NCI-H187 (cell line): ENCODE results near the gene VPS11.
"Not testable (repeated sequence)": the region's sequence is repeated elsewhere in the genome, so short reads cannot be mapped to it uniquely, and the experiment has no call there.

Experiments
- DNase-seq, 2 experiments: peaks; one replicate each; lab custom pipeline; 2025; lab: John Stamatoyannopoulos, UW

Gene VPS11

DNA sequence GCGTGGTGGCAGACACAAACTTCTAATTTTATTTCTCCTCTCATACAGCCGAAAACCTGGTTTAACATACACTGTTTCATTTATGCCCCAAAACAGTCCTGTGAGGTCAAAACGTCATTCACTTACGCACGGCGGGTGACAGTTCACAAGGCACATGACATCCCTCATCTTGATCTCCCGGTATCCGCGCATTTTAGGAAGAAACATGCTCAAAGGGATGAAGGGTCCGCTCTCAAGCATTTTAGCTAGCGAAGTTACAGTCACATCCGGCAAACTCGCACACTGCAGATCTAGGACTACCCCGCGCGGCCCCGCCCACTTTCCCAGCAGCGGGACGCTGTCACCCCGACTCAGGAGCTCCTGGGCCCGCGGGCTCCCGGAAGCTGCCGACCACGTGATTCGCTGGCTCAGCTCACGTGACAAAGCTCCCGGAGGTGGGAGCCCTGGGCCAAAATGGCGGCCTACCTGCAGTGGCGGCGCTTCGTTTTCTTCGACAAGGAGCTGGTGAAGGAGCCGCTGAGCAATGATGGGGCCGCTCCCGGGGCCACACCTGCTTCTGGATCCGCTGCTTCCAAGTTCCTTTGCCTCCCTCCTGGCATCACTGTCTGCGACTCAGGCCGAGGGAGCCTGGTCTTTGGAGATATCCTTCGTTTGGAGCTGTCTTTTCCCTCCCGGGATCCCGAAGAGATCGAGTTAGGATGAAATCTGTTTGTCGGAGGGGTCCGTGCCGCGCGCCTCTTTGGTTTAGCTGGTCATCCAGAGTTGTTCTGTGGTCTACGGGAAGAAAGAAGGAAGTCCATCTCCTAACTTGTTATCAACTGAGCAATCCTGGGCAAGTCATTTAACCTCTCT, at the start of gene VPS11:
TSS of gene VPS11 (plus strand) at position 448 of the 852 bp plus-strand sequence. CDS start at position 454, 6 bp downstream.
- peak; percentile 81 to 89 for DNase-seq

DNA sequence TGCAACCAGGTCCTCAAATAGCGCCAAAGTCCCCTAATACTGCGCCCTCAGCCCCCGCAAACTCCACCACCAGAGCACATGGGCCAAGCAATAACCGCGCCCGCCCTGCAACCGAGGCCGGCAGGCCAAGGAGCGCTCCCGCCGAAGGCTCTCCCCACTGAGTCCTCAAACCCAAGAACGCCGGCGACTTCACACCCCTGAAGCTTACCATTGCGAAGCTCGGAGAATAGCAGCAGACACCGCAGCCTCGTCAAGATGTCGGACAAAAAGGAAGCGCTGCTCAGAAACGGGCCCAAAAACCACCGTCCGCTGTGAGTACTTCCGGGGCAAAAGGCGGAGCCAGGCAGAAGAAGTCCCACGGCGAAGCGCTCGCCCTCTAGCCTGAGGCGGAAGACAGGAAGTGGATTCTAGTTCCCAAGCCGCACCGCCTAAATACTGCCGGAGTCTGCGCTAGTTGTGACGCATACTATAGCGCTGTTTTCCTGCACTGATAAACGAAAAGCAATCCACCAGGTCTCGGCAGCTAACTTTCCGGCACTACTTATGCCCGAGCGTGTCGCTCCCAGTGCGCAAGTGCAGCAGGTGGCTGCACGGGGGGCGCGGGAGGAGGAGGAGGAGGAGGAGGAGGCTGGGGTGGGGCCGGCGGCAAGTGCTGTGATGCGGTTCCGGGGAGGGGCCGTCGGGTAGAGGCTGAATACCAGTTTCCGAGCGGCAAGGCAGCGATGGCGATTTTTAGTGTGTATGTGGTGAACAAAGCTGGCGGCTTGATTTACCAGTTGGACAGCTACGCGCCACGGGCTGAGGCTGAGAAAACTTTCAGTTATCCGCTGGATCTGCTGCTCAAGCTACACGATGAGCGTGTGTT, 49.3 kb upstream of the VPS11 start, which contains the start of the genes RPS25 and TRAPPC4:
TSS of gene RPS25 (minus strand) at position 270 of the 865 bp plus-strand sequence. CDS start at position 211, 59 bp downstream.
TSS of gene TRAPPC4 (plus strand) at position 693 of the 865 bp plus-strand sequence. CDS start at position 723, 30 bp downstream.
- peak; percentile 87 to 94 for DNase-seq

DNA sequence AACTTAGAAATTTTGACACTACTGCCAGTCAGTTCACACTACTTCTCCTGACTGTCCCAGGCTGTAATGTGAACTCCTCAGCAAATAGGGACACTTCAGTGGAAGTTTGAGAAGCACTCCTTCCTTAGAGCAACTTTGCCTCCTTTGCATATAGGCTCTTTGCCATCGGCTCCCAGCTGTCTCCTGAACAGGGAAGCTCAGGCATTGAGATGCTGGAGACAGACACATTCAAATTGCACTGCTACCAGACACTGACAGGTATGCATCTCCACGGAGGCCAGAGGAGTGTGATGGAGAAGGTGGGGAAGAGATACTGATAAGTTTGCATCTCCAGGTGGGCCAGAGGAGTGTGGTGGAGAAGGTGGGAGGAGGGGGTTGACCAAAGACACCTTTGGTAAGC, 47.6 kb upstream of the VPS11 start:
- no peak for DNase-seq

- no peak for DNase-seq
These were observed 46.0 kb upstream of the VPS11 start for GRCh38 chr11:119021631-119022030.

- DNase-seq, result no peak
These were observed 43.9 kb upstream of the VPS11 start for GRCh38 chr11:119023741-119024140.

DNA sequence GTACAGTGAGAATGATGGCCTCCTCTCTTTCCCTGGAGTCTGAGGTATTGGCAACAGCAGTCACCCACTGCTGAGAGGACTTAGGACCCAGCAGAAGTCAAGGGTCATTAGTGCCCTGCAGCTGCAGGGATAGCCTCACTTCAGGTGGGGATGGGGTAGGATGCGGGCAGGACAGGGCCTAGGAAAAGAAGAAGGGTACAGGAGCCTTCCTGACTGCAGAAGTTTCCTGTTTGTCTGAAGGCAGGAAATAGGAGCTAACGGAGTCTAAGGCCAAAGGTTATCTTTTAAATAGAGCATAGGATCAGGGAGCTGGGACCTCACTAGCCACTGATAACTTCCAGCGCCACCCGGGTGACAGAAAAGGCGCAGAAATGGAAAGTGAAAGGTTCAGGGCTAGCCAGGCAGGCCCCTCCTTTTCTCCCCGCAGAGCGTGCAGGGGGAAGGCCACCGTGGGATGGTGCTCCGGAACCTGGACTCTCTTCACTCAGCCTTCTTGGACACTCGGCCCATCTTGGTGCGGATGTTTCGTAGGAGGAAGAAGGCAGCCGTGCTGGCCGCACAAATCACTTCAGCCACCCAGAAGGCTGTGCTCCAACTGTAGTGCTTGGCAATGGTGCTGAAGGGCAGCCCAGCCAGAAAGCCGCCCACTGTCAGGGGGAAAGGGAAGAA, 43.1 kb upstream of the VPS11 start:
- DNase-seq, result no peak

GRCh38 chr11:119025099-119025473, 42.5 kb upstream of the VPS11 start:
- DNase-seq, result no peak

DNA sequence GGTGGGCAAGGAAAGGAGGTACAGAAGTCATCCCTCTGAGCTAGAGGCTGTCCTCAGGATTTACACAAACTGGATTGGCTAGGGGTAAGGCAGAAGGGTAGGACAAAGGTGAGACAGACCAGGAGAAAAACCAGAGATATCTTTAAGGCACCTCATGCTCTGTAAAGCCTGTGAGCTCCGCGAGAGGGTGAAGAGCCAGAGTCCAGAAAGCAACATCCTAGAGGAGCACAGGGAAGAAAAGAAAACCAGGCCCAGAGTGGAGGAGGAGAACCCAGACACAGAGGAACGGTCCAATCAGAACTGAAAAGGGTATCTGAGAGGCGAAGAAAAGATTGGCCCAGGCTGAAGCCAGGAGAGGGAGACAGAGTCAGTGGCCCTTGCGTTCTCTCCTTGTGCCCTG, 42.1 kb upstream of the VPS11 start:
- no peak for DNase-seq

DNA sequence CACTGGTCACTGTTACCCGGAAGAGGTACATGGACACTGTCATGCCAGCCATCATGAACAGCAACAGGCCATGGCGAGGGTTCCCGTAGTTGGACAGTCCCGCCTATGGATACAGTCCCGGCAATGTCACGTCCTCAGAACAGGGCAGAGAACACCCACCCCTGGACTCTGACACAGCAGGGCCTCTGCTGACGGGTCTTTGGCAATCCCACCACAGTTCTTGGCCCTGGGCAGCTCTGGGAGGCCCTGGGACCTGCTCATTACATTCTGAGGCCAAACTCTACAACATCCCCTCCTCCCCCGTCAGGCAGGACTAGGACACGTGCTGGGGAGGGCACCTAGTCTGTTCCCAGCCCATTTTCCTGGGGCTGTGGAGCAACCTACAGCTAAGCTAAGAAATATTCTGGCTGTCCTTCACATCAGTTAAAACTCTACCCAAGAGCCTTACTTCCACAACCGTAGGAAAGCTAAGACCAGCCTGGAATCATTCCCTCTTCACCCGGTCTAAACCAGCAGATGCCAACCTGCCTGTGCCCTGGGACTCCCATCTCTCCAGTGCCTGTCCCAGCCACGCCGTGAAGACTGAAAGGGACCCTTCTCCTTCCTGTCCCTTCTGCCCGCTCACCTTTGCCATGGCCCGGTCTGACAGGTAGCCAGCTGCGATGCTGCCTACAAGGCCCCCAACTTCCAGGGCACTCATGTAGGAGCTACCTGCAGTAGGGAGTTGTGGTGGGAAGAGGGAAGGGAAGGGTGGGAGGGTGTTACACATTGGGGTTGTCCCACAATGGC, 41.4 kb upstream of the VPS11 start:
- DNase-seq, result no peak

- no peak for DNase-seq
These were observed 40.6 kb upstream of the VPS11 start for GRCh38 chr11:119026970-119027369.

DNA sequence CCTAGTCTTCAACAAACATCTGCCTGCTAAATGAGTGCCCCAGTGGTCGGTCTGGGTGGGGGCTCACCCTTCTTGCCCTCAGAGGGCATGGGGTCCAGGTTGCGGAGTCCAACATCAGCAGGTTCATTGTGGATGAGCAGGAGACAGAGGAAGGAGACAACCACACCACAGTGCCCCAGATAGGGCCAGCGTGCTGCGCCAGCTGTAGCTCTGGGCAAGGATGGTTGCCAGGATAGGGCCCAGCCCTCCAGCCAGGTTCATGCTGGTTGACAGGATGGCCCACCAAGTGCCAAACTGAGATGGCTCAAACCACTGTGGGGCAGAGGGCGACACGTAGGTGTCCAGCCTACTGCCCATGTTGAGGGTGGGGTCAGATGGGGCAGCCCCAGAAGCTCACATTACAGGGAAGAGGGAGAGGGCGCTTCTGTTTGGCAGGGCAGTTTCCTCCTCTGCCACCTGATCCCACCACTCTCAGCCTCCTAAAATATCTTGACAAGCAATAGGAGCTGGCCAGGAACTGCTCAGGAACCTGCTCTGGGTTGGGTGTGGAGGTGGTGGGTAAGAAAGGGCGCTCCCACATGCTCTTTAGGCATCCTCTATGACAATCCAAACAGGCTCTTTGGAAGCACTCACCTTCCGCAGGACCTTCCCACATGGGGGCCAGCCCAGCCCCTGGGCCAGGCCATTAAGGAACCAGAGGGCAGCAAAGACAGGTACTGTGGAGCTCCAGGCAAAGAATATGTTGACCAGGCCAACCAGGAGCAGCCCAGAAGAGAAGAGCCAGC, 39.9 kb upstream of the VPS11 start:
- DNase-seq, result no peak

DNA sequence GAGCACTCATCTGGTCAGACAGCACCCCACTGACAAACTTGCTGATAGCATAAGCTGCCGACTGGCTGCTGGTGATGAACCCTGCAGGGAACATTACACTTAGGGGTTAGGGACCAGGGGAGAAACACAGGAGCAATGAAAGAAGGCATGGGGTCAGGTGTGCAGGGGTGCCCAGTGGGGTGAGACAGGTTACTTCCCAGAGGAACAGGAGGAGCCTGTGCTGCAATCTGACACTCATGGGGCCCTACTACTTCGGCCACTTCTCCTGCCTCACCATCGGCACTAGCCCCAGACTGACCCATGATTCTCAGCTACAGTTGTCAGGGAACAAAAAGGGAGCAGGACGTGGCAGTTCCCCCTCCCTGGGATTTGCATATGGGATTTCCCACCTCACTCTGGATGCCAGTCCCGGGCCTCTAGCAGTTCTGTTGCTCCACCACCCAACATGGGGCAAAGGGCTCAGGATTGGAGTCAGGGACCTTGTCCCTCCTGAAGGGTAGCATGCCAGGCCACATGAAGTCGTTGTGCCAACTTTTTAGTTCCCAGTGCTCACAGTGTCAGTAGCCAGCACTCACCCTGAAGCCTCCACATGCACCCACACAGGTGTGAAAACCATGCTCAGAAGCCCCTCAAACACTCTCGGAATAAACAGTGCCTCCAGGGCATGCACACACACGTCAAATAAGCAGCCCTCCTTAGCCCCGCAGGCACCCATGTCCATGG, 39.1 kb upstream of the VPS11 start:
- no peak for DNase-seq

GRCh38 chr11:119029069-119029339, 38.6 kb upstream of the VPS11 start:
- no peak for DNase-seq

DNA sequence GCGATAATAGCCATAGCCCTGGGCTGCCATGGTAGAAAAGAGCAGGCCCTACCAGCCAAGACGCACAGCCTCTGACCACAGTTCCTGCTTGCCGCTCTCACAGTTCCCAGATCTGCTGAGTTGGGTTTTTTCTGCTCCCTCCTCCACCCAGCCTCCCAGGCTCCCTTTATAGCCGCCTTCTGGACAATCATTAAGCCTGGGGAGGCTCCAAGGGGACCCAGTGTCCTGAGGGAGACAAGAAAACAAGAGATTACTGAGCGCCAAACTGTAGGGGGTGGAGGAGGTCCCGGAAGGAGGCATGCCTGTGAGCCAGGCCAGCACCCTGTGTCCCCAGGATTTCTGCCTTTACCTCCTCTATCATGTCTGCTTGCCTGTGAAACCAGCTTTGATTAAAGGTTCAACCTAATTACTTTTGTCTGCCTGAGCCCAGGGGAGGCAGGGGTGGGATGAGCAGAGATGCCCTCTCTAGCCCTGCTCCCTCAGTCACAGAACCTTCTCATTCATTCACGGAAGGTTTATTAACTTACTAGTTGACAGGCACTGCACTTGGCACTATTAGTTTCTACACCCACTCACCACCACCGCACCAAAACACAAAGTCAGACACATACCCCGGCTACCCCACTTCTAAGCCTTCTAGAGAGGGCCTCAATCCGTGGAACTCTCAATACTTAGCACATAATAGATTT, 38.1 kb upstream of the VPS11 start:
- no peak for DNase-seq

- DNase-seq, result no peak
These were observed 37.6 kb upstream of the VPS11 start for GRCh38 chr11:119030029-119030328.

DNA sequence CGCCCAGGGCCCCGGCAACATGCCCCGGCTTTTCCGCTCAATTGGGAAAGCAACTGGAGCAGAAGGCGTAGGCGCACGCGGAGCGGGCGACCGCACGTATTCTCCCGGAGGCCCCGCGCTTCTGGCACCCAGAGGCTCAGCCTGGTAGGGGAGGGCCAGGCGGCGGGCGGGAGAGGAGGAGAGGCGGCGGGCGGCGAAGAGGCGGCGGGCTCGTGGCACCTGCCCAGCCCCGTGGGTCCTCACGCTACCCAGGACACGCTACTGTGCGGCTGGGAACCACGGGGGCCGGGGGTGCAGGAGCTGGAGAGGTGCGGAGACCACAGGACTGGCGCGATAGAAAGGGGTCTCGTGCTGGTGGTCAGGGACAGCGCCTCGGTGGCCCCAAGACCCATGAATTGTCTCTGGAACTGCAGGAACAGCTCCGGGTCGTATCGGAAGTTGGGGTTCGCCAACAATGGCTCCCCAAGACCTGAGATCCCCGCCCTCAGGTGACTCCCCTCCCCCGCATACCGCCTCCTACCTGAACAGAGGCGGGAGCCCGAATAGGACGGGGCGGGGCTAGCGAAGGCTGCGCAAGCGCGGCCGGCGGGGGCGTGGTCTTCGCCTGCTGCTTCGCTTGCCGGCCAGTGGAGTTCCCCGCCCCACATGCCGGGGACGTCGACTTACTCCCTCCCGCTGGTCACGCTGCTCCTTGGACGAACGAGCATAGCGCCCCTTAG, 37.1 kb upstream of the VPS11 start, which contains the start of gene SLC37A4:
TSS of gene SLC37A4 (minus strand) at position 549 of the 719 bp plus-strand sequence.
- DNase-seq, result peak; percentile 97 to 98

GRCh38 chr11:119031912-119032280, 35.7 kb upstream of the VPS11 start:
- DNase-seq, result no peak

DNA sequence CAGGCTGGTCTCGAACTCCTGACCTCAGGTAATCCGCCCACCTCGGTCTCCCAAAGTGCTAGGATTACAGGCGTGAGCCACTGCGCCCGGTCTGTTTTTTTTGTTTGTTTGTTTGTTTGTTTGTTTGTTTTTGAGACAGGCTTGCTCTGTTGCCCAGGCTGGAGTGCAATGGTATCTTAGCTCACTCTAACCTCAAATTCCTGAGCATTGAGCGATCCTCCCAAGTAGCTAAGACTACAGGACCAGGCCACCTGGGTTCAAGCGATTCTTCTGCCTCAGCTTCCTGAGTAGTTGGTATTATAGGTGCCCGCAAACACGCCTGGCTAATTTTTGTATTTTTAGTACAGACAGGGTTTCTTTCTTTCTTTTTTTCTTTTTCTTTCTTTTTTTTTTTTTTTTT, 34.2 kb upstream of the VPS11 start:
- DNase-seq, result not testable (repeated sequence)

DNA sequence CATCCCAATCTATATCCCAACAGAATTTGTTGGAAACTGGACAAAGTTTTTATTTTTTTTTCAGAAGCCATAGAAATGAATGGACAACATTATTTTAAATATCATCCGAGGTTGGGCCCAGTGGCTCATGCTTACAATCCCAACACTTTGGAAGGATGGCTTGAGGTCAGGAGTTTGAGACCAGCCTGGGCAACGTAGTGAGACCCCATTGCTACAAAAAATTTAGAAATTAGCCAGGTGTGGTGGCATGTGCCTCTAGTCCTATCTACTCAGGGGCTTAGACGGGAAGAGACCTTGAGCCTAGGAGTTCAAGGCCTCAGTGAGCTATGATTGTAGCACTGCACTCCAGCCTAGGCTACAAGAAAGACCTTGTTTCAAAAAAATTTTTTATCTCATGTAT, 32.8 kb upstream of the VPS11 start:
- no peak for DNase-seq
